Loucy (cell line): ENCODE measurements around the gene P2RX3.

ENCODE experiments used
- H2AFZ ChIP-seq: fragments of 200-600 bp; sonication (generic); 2 replicates; pipeline ENCODE4 v1.6.0; 2016; ENCODE audit warnings: antibody characterized with exemption, mild to moderate bottlenecking, low read length, moderate library complexity
- H3F3A ChIP-seq: fragments of 200-600 bp; 2 replicates; pipeline ENCODE4 v1.6.0; 2016; ENCODE audit warnings: antibody characterized with exemption, low read depth, mild to moderate bottlenecking
- H3K27me3 ChIP-seq: fragments of 200-600 bp; sonication (generic); 2 replicates; pipeline ENCODE4 v1.6.1; 2014; ENCODE audit warnings: low read length, mild to moderate bottlenecking; ENCODE audit not compliant: insufficient read depth, poor library complexity, severe bottlenecking
- H3K36me3 ChIP-seq: fragments of 200-600 bp; sonication (generic); 2 replicates; pipeline ENCODE4 v1.6.1; 2016; ENCODE audit warnings: low read length; ENCODE audit not compliant: insufficient read depth
- H3K4me1 ChIP-seq: fragments of 200-600 bp; sonication (generic); 2 replicates; pipeline ENCODE4 v1.5.1; 2014; ENCODE audit warnings: low read length, mild to moderate bottlenecking; ENCODE audit not compliant: insufficient read depth, poor library complexity, severe bottlenecking
- H3K4me2 ChIP-seq: fragments of 200-600 bp; sonication (generic); 2 replicates; pipeline ENCODE4 v1.6.0; 2014; ENCODE audit warnings: antibody characterized with exemption, low read length, low read depth, mild to moderate bottlenecking; ENCODE audit not compliant: poor library complexity, severe bottlenecking
- H3K4me3 ChIP-seq: fragments of 200-600 bp; sonication (generic); 2 replicates; pipeline ENCODE4 v1.5.1; 2014; ENCODE audit warnings: low read length, mild to moderate bottlenecking, mixed read lengths; ENCODE audit not compliant: poor library complexity, severe bottlenecking
- H3K79me2 ChIP-seq: fragments of 200-600 bp; sonication (generic); 2 replicates; pipeline ENCODE4 v1.6.1; 2014; ENCODE audit warnings: low read length; ENCODE audit not compliant: insufficient read depth
- H3K9ac ChIP-seq: fragments of 200-600 bp; sonication (generic); 2 replicates; pipeline ENCODE4 v1.6.0; 2014; ENCODE audit warnings: mild to moderate bottlenecking, low read depth, low read length, moderate library complexity; ENCODE audit not compliant: poor library complexity, severe bottlenecking
- H3K9me2 ChIP-seq: fragments of 200-600 bp; sonication (generic); replicated peaks from 2 replicates; pipeline ENCODE4 v1.6.1; 2016; ENCODE audit warnings: low read depth, low read length, mixed read lengths
- H3K9me3 ChIP-seq: fragments of 200-600 bp; sonication (generic); 2 replicates; pipeline ENCODE4 v1.6.1; 2014; ENCODE audit warnings: mild to moderate bottlenecking, antibody characterized with exemption, low read length, low read depth; ENCODE audit not compliant: insufficient read depth
- H4K20me1 ChIP-seq: fragments of 200-600 bp; sonication (generic); 2 replicates; pipeline ENCODE4 v1.6.0; 2014; ENCODE audit warnings: antibody characterized with exemption, low read length, mild to moderate bottlenecking; ENCODE audit not compliant: insufficient read depth, poor library complexity, severe bottlenecking
- CTCF ChIP-seq: fragments of 200-600 bp; sonication (generic); conservative IDR thresholded peaks from 2 replicates; pipeline ENCODE4 v1.5.1; 2014; ENCODE audit warnings: mild to moderate bottlenecking, antibody characterized with exemption, low read length
- EZH2phosphoT487 ChIP-seq: fragments of 200-600 bp; IDR thresholded peaks from 2 replicates; pipeline ENCODE4 v1.6.1; 2018; ENCODE audit warnings: antibody characterized with exemption, mild to moderate bottlenecking, moderate library complexity, borderline replicate concordance

The P2RX3 gene

GRCh38 chr11:57318178-57318577 is 20.0 kb upstream of the P2RX3 start:
- H3K36me3 ChIP-seq = 0 out of 2 replicates have a peak, but pooled peaks cover 5% of the 10 kb centered on the region
- no peak overlapping the region for H3K4me2 ChIP-seq

GRCh38 chr11:57320067-57320718 is 18.0 kb upstream of the P2RX3 start:
- H3F3A ChIP-seq = no peaks in the 10 kb centered on the region
- 0 out of 2 replicates have a peak, but pooled peaks cover 5% of the 10 kb centered on the region for H3K36me3 ChIP-seq
- H3K9me3 ChIP-seq = no peaks in the 10 kb centered on the region
- H3K4me3 ChIP-seq = no peak overlapping the region
- H3K9ac ChIP-seq = no peak overlapping the region
- H4K20me1 ChIP-seq = peaks cover 5% of the 10 kb centered on the region
- H2AFZ ChIP-seq = no peak overlapping the region
- peaks cover 4% of the 10 kb centered on the region; the same call in 1 of the 2 replicates for H3K79me2 ChIP-seq
- no peaks in the 10 kb centered on the region for H3K27me3 ChIP-seq
- no peaks in the 10 kb centered on the region for H3K9me2 ChIP-seq
- TF ChIP-seq EZH2phosphoT487 (no peak), CTCF (no peak)
- peaks cover 35% of the 10 kb centered on the region for H3K4me1 ChIP-seq
- H3K4me2 ChIP-seq = no peak overlapping the region

More at GRCh38 chr11:57318178-57318577, 20.0 kb upstream of the P2RX3 start:
- no peaks in the 10 kb centered on the region for H3K9me3 ChIP-seq
- no peak overlapping the region for H3K4me3 ChIP-seq
- H4K20me1 ChIP-seq = peaks cover 2% of the 10 kb centered on the region
- H3K79me2 ChIP-seq = peaks cover 3% of the 10 kb centered on the region; the same call in 1 of the 2 replicates
- no peaks in the 10 kb centered on the region for H3F3A ChIP-seq
- H3K27me3 ChIP-seq = no peaks in the 10 kb centered on the region
- no peak overlapping the region for H2AFZ ChIP-seq
- H3K9ac ChIP-seq = no peak overlapping the region
- H3K4me1 ChIP-seq = peaks cover 31% of the 10 kb centered on the region
- H3K9me2 ChIP-seq = no peaks in the 10 kb centered on the region
- TF ChIP-seq CTCF = no peak
- no peak for TF ChIP-seq EZH2phosphoT487

- Histone ChIP-seq H4K20me1 (peaks cover 5% of the 10 kb centered on the region), H3K9me2 (no peaks in the 10 kb centered on the region), H2AFZ (no peak overlapping the region), H3K4me3 (no peak overlapping the region), H3K9me3 (no peaks in the 10 kb centered on the region), H3K36me3 (peaks cover 5% of the 10 kb centered on the region; the same call in 1 of the 2 replicates), H3K27me3 (no peaks in the 10 kb centered on the region), H3K4me1 (peaks cover 33% of the 10 kb centered on the region), H3K79me2 (peaks cover 4% of the 10 kb centered on the region; the same call in 1 of the 2 replicates), H3K4me2 (no peak overlapping the region), H3K9ac (no peak overlapping the region), H3F3A (no peaks in the 10 kb centered on the region)
- TF ChIP-seq EZH2phosphoT487 = no peak
- no peak for TF ChIP-seq CTCF
Measured at GRCh38 chr11:57320719-57321387, 17.3 kb upstream of the P2RX3 start.
